GM06990 (cell line): ENCODE results near the gene SRSF6.
A peak's percentile ranks its signal among the peaks of the same experiment; 100 is the strongest.

Source experiments
- DNase-seq: peaks from one replicate; pipeline ENCODE4 v3.0.0-alpha.2; 2011; ENCODE audit not compliant: insufficient read length; ENCODE audit errors: extremely low read depth
- H3K27me3 ChIP-seq: replicated peaks from 2 replicates; pipeline ENCODE4 v1.6.0; 2011; ENCODE audit warnings: low read length; ENCODE audit not compliant: control insufficient read depth, insufficient read depth
- H3K36me3 ChIP-seq: 2 replicates; pipeline ENCODE4 v1.5.1; 2011; ENCODE audit warnings: low read length; ENCODE audit not compliant: control insufficient read depth, insufficient read depth
- H3K4me3 ChIP-seq: replicated peaks from 2 replicates; pipeline ENCODE4 v1.5.1; 2011; ENCODE audit warnings: low read depth, mild to moderate bottlenecking, control low read depth, low read length
- TF ChIP-seq, protein P1 (sequence below): IDR thresholded peaks from 2 replicates; pipeline ENCODE4 v1.5.1; 2011; ENCODE audit warnings: low read length, control low read depth, mild to moderate bottlenecking, inconsistent platforms; ENCODE audit not compliant: insufficient read depth, poor library complexity, severe bottlenecking

The SRSF6 gene

GRCh38 chr20:43457640-43458421 lies at the start of gene SRSF6:
Gene SRSF6, plus strand, starts transcription at chr20:43457896. Its CDS starts 138 bp downstream, at chr20:43458034.
- TF ChIP-seq, protein P1, sequence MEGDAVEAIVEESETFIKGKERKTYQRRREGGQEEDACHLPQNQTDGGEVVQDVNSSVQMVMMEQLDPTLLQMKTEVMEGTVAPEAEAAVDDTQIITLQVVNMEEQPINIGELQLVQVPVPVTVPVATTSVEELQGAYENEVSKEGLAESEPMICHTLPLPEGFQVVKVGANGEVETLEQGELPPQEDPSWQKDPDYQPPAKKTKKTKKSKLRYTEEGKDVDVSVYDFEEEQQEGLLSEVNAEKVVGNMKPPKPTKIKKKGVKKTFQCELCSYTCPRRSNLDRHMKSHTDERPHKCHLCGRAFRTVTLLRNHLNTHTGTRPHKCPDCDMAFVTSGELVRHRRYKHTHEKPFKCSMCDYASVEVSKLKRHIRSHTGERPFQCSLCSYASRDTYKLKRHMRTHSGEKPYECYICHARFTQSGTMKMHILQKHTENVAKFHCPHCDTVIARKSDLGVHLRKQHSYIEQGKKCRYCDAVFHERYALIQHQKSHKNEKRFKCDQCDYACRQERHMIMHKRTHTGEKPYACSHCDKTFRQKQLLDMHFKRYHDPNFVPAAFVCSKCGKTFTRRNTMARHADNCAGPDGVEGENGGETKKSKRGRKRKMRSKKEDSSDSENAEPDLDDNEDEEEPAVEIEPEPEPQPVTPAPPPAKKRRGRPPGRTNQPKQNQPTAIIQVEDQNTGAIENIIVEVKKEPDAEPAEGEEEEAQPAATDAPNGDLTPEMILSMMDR = no peak
- H3K4me3 ChIP-seq = peak within 1 kb of the TSS; percentile 92
- H3K27me3 ChIP-seq = no peaks in the 10 kb centered on the region
- H3K36me3 ChIP-seq = peaks cover 10% of the 10 kb centered on the region
- DNase-seq = peak; percentile 94

GRCh38 chr20:43408848-43409576 lies 48.7 kb upstream of the SRSF6 start:
- Histone ChIP-seq H3K4me3 (no peak overlapping the region), H3K36me3 (no peaks in the 10 kb centered on the region), H3K27me3 (no peaks in the 10 kb centered on the region)
- no peak for DNase-seq
- TF ChIP-seq, protein P1 = peak; percentile 78

GRCh38 chr20:43409577-43409913 lies 48.2 kb upstream of the SRSF6 start:
- Histone ChIP-seq H3K4me3 (no peak overlapping the region), H3K36me3 (no peaks in the 10 kb centered on the region), H3K27me3 (no peaks in the 10 kb centered on the region)
- TF ChIP-seq, protein P1 = no peak
- DNase-seq = no peak

- Histone ChIP-seq H3K4me3 (no peak overlapping the region), H3K36me3 (no peaks in the 10 kb centered on the region), H3K27me3 (no peaks in the 10 kb centered on the region)
- TF ChIP-seq, protein P1 = no peak
- no peak for DNase-seq
Measured at GRCh38 chr20:43415661-43416430, 41.9 kb upstream of the SRSF6 start.

DNA sequence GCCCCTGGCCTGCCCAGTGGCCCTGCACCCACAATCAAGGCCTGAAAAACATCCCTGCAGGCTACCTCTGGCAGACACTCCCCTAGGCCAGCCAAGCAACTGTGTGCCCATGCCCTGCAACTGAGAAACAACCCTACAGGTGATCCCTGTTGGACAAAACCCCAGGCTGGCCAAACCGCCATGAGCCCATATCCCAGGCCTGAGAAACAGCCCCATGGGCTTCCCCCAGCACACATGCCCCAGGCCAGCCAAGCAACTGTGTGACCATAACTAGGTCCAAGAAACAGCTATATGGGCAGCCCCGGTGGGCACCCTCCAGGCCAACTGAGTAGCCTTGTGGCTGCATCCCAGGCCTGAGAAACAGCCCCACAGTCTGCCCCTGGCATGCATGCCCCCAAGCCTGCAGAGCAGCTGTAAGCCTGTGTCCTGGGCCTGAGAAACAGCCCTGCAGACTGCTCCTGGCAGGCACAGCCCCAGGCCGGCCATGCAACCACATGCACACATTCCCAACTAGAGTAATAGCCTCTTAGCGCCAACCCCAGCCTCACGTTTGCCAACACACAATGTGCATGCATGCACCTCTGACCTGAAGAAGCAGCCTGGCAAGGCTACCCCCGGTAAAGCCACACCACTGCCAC lies 41.0 kb upstream of the SRSF6 start:
- Histone ChIP-seq H3K4me3 (no peak overlapping the region), H3K36me3 (no peaks in the 10 kb centered on the region), H3K27me3 (no peaks in the 10 kb centered on the region)
- DNase-seq = no peak
- TF ChIP-seq, protein P1 = no peak
